ENCODE results near the gene GPR132.
A peak's percentile ranks its signal among the peaks of the same experiment; 100 is the strongest.
"Not testable (repeated sequence)": the region's sequence is repeated elsewhere in the genome, so short reads cannot be mapped to it uniquely, and the experiment has no call there.

Gene GPR132

DNA sequence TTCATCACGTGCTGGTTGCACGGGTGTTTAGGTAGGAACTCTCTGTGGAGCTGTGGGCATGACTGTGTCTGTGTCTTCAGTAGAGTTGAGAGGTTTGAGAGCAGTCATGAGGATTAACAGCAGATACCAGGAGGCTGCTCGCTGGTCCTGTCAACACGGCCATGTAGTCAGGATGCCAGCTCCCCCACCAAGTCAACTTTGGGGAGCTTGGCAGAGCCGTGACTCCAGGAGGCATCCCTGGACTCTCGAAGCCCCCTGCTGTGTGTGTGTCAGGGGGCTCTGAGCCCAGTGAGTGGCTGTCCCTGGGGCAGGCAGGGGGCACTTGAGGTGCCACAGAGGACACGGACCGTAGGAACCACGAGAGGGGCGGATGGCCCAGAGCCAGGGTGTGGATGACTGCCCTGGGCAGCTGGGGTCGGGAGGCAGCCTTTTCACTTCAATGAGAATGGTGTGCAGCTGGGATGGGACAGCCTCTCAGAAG is 7.2 kb upstream of the GPR132 start:
- H3K4me3 Mint-ChIP-seq: no peak overlapping the region
- H3K27me3 Mint-ChIP-seq: no peaks in the 10 kb centered on the region
- no peaks in the 10 kb centered on the region for H3K9me3 Mint-ChIP-seq
- H3K27ac Mint-ChIP-seq: peak overlapping the region; percentile 72
- H3K36me3 Mint-ChIP-seq: no peaks in the 10 kb centered on the region
- peaks cover 45% of the 10 kb centered on the region for H3K4me1 Mint-ChIP-seq

DNA sequence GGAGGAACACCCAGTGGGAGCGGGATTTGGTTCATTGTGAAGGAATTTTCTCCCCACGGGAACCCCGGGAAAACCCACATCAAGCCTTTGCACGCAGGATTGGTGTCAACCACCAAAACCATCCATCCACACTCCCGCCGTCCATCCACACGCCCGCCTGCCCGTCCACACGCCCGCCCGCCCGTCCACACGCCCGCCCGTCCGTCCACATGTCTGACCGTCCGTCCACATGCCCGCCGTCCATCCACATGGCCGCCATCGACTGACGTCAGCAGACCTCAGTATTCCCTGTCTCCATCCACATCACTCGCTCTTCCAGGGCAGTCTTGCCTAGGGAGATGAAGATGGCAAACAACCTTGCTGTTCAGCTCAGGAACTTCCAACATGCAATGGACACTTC is 6.7 kb upstream of the GPR132 start:
- Mint-ChIP-seq H3K27ac (no peak overlapping the region), H3K27me3 (no peaks in the 10 kb centered on the region), H3K4me3 (no peak overlapping the region), H3K36me3 (no peaks in the 10 kb centered on the region), H3K9me3 (no peaks in the 10 kb centered on the region), H3K4me1 (peaks cover 45% of the 10 kb centered on the region)

DNA sequence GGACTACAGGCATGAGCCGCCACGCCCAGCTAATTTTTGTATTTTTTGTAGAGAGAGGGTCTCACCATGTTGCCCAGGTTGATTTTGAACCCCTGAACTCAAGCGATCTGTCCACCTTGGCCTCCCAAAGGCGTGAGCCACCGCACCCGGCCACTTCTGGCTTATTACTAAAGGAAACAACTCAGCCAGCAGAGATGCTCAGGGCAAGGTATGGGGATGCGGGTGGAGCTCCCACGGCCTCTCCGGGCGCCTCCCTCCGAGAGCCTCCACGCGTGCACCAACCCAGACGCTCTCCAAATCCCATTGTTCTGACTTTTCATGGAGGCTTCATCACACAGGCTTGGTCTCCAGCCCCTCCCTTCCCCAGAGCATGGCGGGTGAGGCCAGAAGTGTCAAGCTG is 6.1 kb upstream of the GPR132 start:
- Mint-ChIP-seq H3K4me1 (peaks cover 44% of the 10 kb centered on the region), H3K4me3 (no peak overlapping the region), H3K9me3 (no peaks in the 10 kb centered on the region), H3K27me3 (no peaks in the 10 kb centered on the region), H3K36me3 (no peaks in the 10 kb centered on the region), H3K27ac (no peak overlapping the region)

DNA sequence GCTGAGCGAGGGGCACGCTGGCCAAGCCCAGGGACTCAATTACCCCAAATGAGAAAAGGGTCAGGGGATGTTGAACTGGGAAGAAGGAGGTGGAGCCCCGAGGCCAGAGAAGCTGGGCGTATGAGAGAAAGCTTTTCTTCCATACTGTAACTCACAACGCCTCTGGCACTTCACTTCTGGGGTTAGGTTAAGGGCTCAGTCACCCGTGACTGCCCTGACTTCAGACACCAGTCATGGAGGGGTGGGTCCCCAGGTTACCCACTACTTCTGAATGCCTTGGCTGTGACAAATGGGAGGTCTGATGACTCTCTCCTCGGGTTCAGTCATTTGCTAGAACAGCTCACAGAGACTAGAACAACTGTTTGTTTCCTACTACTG is 5.5 kb upstream of the GPR132 start:
- peak overlapping the region; percentile 14 for H3K27ac Mint-ChIP-seq

DNA sequence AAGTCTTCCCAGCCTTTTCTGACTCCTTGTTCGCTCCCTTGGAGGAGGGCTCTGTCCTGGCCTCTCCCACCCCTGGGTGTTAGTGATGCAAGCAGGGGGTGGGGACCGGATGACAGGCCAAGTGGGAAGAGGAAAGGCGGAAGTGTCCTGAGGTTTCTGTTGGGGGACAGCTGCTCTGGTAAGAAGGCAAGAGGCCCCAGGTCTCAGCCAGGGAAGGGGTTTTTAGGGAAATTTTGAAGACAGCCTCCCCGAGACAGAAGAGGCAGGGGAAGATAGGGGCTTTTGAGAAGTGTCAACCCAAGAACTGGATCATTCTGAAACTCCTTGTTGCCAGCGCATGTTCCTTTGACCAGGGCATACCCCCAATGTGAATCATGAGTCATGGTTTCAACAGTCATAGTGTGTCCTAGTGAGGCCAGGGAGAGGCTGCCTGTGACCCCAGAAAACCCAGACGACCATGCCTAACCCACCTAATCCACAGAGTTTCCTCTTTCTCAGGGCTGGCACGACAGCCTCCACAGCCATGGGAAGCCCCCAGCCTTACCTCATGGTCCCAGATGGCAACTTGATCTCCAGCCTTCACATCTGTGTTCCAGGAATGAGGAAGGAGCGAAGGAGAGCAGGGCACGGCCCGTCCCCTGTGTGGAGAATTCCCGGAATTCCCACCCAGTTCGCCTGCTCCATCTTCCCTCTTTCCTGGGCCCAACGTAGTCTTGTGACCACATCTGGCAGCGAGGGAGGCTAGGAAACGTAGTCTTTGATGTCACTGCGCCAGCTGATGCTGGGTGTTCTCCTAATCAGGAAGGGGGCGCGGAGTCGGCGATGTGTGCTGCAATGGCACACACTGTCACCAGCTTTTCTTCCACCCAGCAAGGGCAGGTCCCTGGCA is 4.9 kb upstream of the GPR132 start:
- peaks cover 38% of the 10 kb centered on the region for H3K4me1 Mint-ChIP-seq
- no peaks in the 10 kb centered on the region for H3K27me3 Mint-ChIP-seq
- H3K36me3 Mint-ChIP-seq: no peaks in the 10 kb centered on the region
- peak overlapping the region; percentile 59 for H3K27ac Mint-ChIP-seq
- H3K4me3 Mint-ChIP-seq: no peak overlapping the region
- no peaks in the 10 kb centered on the region for H3K9me3 Mint-ChIP-seq

More for the DNA sequence above, 5.5 kb upstream of the GPR132 start:
- no peak overlapping the region for H3K4me3 Mint-ChIP-seq
- no peaks in the 10 kb centered on the region for H3K27me3 Mint-ChIP-seq
- H3K4me1 Mint-ChIP-seq: peaks cover 42% of the 10 kb centered on the region
- H3K9me3 Mint-ChIP-seq: no peaks in the 10 kb centered on the region
- no peaks in the 10 kb centered on the region for H3K36me3 Mint-ChIP-seq

DNA sequence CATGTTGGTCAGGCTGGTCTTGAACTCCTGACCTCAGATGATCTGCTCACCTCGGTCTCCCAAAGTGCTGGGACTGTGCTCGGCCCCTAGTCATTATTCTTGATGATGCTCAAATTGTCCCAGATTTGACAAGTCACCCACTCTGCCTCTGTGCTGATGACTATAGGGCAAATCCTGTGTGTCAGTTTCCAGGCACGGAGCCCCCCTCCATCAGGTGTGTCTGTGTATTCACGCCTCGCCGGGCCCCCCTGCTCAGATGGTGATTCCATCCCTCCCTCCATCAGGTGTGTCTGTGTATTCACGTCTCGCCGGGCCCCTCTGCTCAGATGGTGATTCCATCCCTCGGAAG is 4.3 kb upstream of the GPR132 start:
- H3K4me3 Mint-ChIP-seq: no peak overlapping the region
- H3K36me3 Mint-ChIP-seq: no peaks in the 10 kb centered on the region
- H3K4me1 Mint-ChIP-seq: peaks cover 42% of the 10 kb centered on the region
- no peaks in the 10 kb centered on the region for H3K27me3 Mint-ChIP-seq
- H3K9me3 Mint-ChIP-seq: no peaks in the 10 kb centered on the region
- peak overlapping the region; percentile 59 for H3K27ac Mint-ChIP-seq

DNA sequence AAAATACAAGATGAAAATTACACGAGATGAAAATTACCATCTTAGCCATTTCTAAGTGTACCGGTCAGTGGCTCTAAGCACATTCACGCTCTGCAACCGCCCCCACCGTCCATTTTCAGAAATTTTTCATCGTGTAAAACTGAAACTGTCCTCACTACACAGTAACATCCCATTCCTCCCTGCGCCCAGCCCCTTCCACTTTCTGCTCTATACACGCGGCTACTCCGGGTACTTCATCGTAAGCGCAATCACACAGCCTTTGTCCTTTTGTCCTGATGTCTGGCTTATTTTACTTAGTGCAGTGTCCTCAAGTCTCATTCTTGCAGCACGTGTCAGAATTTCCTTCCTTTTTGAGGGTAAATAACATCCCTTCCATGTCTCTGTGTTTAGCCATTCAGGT is 3.6 kb upstream of the GPR132 start:
- Mint-ChIP-seq H3K36me3 (no peaks in the 10 kb centered on the region), H3K27me3 (no peaks in the 10 kb centered on the region), H3K4me3 (peak overlapping the region; percentile 56), H3K4me1 (peaks cover 49% of the 10 kb centered on the region), H3K9me3 (no peaks in the 10 kb centered on the region), H3K27ac (peak overlapping the region; percentile 59)

DNA sequence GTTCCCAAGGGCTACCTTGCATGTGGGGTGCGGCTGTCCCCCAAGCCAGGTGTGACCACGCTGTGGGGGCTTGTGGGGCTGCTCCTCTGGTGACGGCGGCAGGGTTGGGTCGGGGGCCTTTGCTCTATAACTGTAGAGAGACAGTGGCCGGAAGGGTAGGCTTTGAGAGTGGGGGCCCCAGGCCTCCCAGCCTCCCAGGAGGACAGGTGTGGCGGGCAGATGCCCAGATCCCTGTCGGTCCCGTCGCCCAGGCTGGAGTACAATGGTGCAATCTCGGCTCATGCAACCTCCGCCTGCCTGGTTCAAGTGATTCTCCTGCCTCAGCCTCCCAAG is 2.7 kb upstream of the GPR132 start:
- no peaks in the 10 kb centered on the region for H3K27me3 Mint-ChIP-seq
- peaks cover 55% of the 10 kb centered on the region for H3K4me1 Mint-ChIP-seq
- H3K4me3 Mint-ChIP-seq: no peak overlapping the region
- H3K27ac Mint-ChIP-seq: peak overlapping the region; percentile 30
- H3K9me3 Mint-ChIP-seq: no peaks in the 10 kb centered on the region
- H3K36me3 Mint-ChIP-seq: no peaks in the 10 kb centered on the region

DNA sequence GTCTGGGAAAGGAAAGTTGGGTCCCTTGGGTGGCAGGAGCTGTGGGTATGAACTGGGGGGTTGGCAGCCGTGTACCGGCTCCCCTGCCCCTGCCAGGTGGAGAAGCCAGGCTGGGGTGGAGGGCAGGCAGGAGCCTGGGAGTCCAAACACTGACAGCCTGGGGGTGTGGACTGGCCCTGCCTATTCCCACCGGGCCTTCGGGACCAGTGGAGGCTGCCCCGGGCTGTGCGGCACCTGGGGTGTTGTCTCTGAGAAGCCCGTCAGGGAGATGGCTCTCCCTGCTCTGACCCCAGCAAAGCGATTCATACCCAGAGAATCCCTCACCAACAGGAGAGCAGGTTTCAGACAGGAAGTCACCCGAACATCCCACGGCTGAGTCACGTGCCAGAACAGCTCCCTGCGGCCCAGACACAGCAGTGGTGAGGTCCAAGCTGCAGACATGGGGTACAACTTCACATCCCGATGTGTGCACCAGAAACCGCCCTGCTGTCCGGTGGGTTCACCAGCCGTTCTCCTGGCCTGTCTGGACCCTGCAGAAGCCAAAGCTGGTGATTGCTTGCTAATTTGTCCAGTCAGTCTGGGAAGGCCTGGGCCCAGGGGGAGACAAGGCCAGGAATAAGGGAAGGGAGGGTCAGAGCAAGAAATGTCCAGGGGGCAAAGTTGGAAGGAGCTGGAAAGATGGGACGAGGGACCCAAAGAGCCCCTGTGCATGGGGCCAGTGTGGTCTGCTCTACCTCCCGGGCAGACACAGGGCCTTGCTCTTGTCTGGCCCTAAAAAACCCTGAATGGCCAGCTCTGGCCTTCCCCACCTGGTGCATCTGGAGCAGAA is 2.1 kb upstream of the GPR132 start:
- no peaks in the 10 kb centered on the region for H3K9me3 Mint-ChIP-seq
- peak overlapping the region; percentile 69 for H3K4me3 Mint-ChIP-seq
- peak overlapping the region; percentile 91 for H3K27ac Mint-ChIP-seq
- peaks cover 60% of the 10 kb centered on the region for H3K4me1 Mint-ChIP-seq
- no peaks in the 10 kb centered on the region for H3K27me3 Mint-ChIP-seq
- H3K36me3 Mint-ChIP-seq: no peaks in the 10 kb centered on the region

DNA sequence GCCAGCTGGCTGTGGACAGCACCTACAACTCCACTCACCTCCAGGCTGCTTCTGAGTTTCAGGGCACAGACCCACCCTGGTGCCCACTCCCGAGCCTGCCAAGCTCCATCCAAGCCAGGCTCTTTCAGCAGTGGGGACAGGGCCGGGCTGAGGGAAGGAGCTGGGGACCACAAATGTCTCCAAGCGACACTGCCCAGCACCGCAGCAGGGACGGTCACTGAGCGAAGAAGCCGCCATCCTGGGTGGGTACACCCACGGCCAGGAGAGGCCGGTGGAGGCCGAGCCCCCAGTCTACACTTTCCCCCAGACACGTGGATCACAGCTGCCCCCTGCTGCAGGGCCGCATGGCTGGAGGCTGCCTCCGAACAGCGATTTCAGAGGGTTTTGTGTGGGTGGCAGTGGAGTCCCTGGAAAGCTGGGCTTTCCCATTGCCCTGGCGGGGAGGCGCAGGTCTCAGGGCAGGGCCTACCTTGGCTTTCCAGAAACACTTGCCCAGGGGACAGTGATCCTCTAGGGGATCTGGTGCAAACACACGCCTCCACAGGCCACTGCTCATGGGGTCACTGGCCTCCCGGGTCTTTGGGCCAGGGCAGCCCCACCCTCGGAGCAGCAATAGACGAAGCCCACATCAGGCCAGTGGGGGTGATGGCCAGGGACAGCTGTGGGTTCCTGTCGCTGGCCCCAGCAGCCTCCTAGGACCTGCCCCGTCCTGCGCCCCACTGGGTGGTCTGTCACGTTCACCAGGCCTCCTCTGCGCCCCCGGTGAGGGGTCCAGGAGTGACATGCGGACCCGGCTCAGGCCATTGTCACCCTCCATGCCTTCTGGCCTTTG is 1.2 kb upstream of the GPR132 start:
- H3K36me3 Mint-ChIP-seq: no peaks in the 10 kb centered on the region
- H3K27me3 Mint-ChIP-seq: no peaks in the 10 kb centered on the region

DNA sequence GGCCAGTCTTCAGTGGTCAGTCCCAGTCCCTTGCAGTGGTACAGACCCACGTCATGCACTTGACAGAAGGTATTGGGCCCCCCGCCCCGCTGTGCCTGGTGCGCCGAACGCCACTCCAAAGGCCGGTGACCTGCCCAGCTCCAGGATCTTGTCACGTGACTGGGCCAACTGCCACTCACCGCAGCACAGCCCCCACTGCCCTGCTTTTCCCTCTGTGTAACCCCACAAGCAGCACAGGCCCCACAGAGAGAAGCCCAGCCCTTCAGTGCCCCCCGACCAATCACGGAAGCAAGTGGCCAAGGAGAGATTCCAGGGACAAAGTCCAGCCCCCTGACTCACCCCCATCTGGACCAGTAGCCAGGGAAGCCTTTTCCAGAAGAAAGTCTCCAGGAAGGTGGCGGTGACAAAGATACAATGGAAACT is 498 bp downstream of the GPR132 start:
- Mint-ChIP-seq H3K27me3 (no peaks in the 10 kb centered on the region), H3K27ac (peak overlapping the region; percentile 85), H3K9me3 (no peaks in the 10 kb centered on the region), H3K4me1 (peaks cover 61% of the 10 kb centered on the region), H3K4me3 (peak overlapping the region; percentile 95), H3K36me3 (no peaks in the 10 kb centered on the region)

More for the DNA sequence above, 1.2 kb upstream of the GPR132 start:
- H3K9me3 Mint-ChIP-seq: no peaks in the 10 kb centered on the region
- peak overlapping the region; percentile 12 for H3K27ac Mint-ChIP-seq
- peaks cover 61% of the 10 kb centered on the region for H3K4me1 Mint-ChIP-seq
- peak overlapping the region; percentile 95 for H3K4me3 Mint-ChIP-seq

DNA sequence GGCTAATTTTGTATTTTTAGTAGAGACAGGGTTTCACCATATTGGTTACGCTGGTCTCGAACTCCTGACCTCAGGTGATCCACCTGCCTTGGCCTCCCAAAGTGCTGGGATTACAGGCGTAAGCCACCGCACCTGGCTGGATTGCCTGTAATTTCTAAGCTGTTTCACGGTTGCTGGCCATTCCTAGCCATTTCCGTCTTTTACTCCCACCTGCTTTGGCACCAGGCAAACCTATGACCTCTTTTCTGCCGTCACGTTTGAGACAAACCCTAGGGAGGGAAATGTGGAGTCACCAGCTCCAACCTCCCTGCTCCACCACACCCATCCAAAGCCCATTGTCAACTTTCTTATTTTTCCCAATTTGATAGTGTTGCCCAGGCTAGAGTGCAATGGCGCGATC is 1.2 kb downstream of the GPR132 start:
- Mint-ChIP-seq H3K27me3 (no peaks in the 10 kb centered on the region), H3K4me3 (peak overlapping the region; percentile 95), H3K4me1 (peaks cover 64% of the 10 kb centered on the region), H3K36me3 (peaks cover 3% of the 10 kb centered on the region), H3K27ac (peak overlapping the region; percentile 92), H3K9me3 (no peaks in the 10 kb centered on the region)

DNA sequence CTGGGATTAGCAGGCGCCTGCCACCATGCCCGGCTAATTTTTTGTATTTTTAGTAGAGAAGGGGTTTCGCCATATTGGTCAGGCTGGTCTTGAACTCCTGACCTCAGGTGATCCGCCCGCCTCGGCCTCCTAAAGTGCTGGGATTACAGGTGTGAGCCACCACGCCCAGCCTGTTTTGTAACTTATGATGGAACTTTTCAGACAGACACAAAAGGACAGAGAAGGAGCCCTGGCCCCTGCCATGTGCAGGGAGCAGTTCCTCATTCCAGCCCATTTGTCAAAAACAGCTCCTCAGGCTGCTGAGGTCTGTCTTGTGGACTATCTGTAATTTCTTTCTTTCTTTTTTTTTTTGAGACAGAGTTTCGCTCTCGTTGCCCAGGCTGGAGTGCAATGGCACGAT is 1.7 kb downstream of the GPR132 start:
- not testable (repeated sequence) for H3K27me3 Mint-ChIP-seq, H3K9me3 Mint-ChIP-seq, H3K36me3 Mint-ChIP-seq
- H3K4me1 Mint-ChIP-seq: peaks cover 63% of the 10 kb centered on the region
- peak overlapping the region; percentile 65 for H3K27ac Mint-ChIP-seq
- H3K4me3 Mint-ChIP-seq: peak overlapping the region; percentile 95

DNA sequence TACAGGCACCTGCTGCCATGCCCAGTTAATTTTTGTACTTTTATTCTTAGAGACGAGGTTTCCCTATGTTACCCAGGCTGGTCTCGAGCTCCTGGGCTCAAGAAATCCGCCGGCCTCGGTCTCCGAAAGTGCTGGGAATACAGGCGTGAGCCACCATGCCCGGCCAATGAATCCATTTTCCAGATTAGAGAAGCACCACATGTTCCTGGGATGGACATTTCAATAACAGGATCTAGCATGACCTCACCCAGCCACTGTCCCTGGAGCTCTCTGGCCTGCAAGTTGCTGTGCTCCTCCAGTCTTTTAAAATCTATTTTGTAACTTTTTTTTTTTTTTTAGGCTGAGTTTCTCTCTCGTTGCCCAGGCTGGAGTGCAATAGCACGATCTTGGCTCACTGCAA is 2.2 kb downstream of the GPR132 start:
- H3K27me3 Mint-ChIP-seq: no peaks in the 10 kb centered on the region
- peak overlapping the region; percentile 95 for H3K4me3 Mint-ChIP-seq
- peaks cover 68% of the 10 kb centered on the region for H3K4me1 Mint-ChIP-seq
- peaks cover 3% of the 10 kb centered on the region for H3K36me3 Mint-ChIP-seq
- peak overlapping the region; percentile 91 for H3K27ac Mint-ChIP-seq
- H3K9me3 Mint-ChIP-seq: no peaks in the 10 kb centered on the region

DNA sequence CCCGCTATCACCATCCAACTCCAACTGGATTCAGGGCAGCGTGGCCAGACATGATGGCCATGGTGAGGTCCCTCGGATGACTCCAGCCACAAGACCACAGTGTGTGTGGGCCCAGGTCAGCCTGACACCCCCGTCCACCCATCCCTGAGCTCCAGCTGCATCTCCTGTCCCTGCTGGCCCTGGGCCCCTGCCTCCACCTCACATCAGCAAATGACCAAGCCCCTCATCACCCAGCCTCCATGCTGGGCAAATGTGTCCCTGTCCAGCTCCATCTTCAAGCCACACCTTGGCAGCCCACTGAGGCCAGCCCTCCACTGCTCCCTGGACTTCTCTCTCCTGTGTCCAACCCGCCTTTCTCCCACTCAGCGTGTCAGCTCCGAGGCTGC is 3.2 kb downstream of the GPR132 start:
- Mint-ChIP-seq H3K9me3 (no peaks in the 10 kb centered on the region), H3K27ac (peak overlapping the region; percentile 94), H3K4me1 (peaks cover 63% of the 10 kb centered on the region), H3K36me3 (peaks cover 3% of the 10 kb centered on the region), H3K27me3 (no peaks in the 10 kb centered on the region), H3K4me3 (peak overlapping the region; percentile 95)
